Left lung (tissue), 10 donors: ENCODE measurements around the gene CYP1B1. TPM values are rescaled to one million over a fixed set of nuclear protein-coding genes. Genes with fewer than 3 reads are reported as not detected.
"Not testable (repeated sequence)": the region's sequence is repeated elsewhere in the genome, so short reads cannot be mapped to it uniquely, and the experiment has no call there.

Experiments
- ATAC-seq: fragments of 200-7000 bp; cut with Tn5 transposase; one replicate; pipeline ENCODE4 v1.9.1; 2020; ENCODE audit warnings: moderate library complexity
- DNase-seq, 4 donors: peaks; one replicate each; pipeline ENCODE4 v3.0.0-alpha.2; 2013 to 2020
- H3K27ac ChIP-seq, 2 donors: fragments of 200-600 bp; sonication (generic) in 1 of 2; one replicate each; pipeline versions ENCODE4 v1.5.0 to v1.8.0; 2020 to 2021
- H3K27me3 ChIP-seq, 2 donors: fragments of 200-600 bp; sonication (generic) in 1 of 2; one replicate each; pipeline versions ENCODE4 v1.5.0 to v1.8.0; 2020 to 2021
- H3K36me3 ChIP-seq, 2 donors: fragments of 200-600 bp; sonication (generic) in 1 of 2; one replicate each; pipeline versions ENCODE4 v1.5.0 to v1.8.0; 2020 to 2021
- H3K4me1 ChIP-seq, 2 donors: fragments of 200-600 bp; one replicate each; pipeline ENCODE4 v1.8.0; 2021
- H3K4me3 ChIP-seq, 2 donors: fragments of 200-600 bp; sonication (generic) in 1 of 2; one replicate each; pipeline versions ENCODE4 v1.5.0 to v1.8.0; 2020 to 2021; ENCODE audit warnings: mild to moderate bottlenecking in 1 of 2
- H3K9me3 ChIP-seq, 2 donors: fragments of 200-600 bp; sonication (generic) in 1 of 2; one replicate each; pipeline versions ENCODE4 v1.5.0 to v1.8.0; 2020 to 2021
- CTCF ChIP-seq, 2 donors: fragments of 200-600 bp; sonication (generic) in 1 of 2; IDR thresholded peaks; one replicate each; pipeline versions ENCODE4 v1.5.0 to v1.8.0; 2021; ENCODE audit warnings: antibody characterized with exemption in 2 of 2
- intact Hi-C, 2 donors: fragments of 100-400 bp; cut with DNase I; formaldehyde crosslinking; loops; one replicate each; pipeline versions ENCODE4 v1.11.2 to v1.14.2; 2022
- polyA plus RNA-seq, 6 donors: library from polyadenylated mRNA; unstranded; fragments of 120-200 nt; gene quantifications; one replicate each; pipeline ENCODE4 v1.2.1, GENCODE V29; 2013; ENCODE audit not compliant: insufficient read length in 6 of 6
- total RNA-seq, 2 donors: library from RNA; stranded (reverse); fragmentation: NEBNext Ultra II Directional; extraction: Animal tissue kit (Norgen Biotek cat#: 25700); gene quantifications; one replicate each; pipeline ENCODE4 v1.2.1, GENCODE V29; 2021
- donor health status: DM: no; HTN: yes; CAD: no.
- donor health status: DM: no; HTN: no; CAD: no.

CYP1B1 gene
- total and polyA plus RNA-seq, 8 donors, result 1.0 to 155 (median 1.6) TPM

DNA sequence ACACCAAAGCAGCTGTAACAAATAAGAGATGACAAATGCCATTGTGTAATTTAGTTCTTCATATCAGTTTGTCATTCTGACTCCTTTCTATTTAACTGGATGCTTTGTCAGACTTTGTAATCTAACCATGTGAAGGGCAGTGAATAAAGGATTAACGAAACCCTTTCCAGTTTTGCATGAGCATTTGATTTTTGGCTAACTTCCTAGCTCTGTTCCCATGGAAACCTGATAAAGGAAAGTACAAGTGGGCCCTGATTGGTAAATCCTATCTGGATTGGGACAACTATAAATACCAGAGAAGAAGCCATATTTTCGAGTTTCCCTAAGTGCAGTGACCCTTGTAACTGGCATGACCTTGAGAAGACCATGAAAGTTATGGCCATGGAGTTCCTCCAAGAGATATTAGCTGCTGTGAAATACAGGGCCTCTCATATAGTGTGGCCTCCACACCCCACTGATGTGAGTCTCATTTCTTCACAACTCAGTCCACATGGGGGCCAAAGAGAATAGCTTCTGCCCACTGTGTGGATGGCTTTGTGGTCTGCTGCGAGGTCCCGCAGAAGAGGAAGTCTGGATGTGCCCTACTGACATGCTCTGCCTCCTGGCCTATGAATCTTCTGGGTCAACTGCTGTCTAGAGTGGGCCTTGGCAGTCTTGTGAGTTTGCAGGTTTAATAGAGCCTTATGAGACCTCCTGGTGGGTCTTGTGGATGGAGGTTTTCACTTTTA lies 38.2 kb upstream of the CYP1B1 start:
- H3K4me1 ChIP-seq, result peaks cover 10 to 53% of the 10 kb centered on the region in 2 donors
- peak in 1 of 4 donors; percentile 53 for DNase-seq
- no peaks in the 10 kb centered on the region for H3K36me3 ChIP-seq
- intact Hi-C loops, result no loop called here
- H3K27ac ChIP-seq, result peak overlapping the region in 1 of 2 donors; percentile 57
- no peaks in the 10 kb centered on the region for H3K9me3 ChIP-seq
- no peak overlapping the region for H3K4me3 ChIP-seq
- no peaks in the 10 kb centered on the region for H3K27me3 ChIP-seq
- no peak for TF ChIP-seq CTCF (IDR thresholded peaks at IDR 0.05)
- ATAC-seq, result peak; percentile 42

GRCh38 chr2:38113051-38113450 lies 37.1 kb upstream of the CYP1B1 start:
- intact Hi-C loops, result no loop called here
- H3K27me3 ChIP-seq, result no peaks in the 10 kb centered on the region
- no peaks in the 10 kb centered on the region for H3K36me3 ChIP-seq
- no peak for ATAC-seq
- TF ChIP-seq CTCF (IDR thresholded peaks at IDR 0.05), result no peak
- no peak overlapping the region for H3K4me3 ChIP-seq
- peak overlapping the region in 1 of 2 donors; percentile 57 for H3K27ac ChIP-seq
- DNase-seq, result no peak
- H3K9me3 ChIP-seq, result no peaks in the 10 kb centered on the region
- peaks cover 10 to 53% of the 10 kb centered on the region in 2 donors for H3K4me1 ChIP-seq

- H3K36me3 ChIP-seq, DNase-seq, intact Hi-C loops, H3K4me3 ChIP-seq, H3K9me3 ChIP-seq, ATAC-seq, H3K27me3 ChIP-seq, H3K27ac ChIP-seq: not testable (repeated sequence)
- peaks cover 18 to 50% of the 10 kb centered on the region in 2 donors for H3K4me1 ChIP-seq
These were observed 35.4 kb upstream of the CYP1B1 start for GRCh38 chr2:38111350-38111749.

GRCh38 chr2:38109732-38110181 lies 33.8 kb upstream of the CYP1B1 start:
- Histone ChIP-seq H3K9me3 (no peaks in the 10 kb centered on the region), H3K27ac (peak overlapping the region; percentile 53 to 54), H3K4me3 (no peak overlapping the region), H3K27me3 (no peaks in the 10 kb centered on the region), H3K4me1 (peaks cover 18 to 42% of the 10 kb centered on the region in 2 donors), H3K36me3 (no peaks in the 10 kb centered on the region)
- no peak for TF ChIP-seq CTCF (IDR thresholded peaks at IDR 0.05)
- peak in 1 of 4 donors; percentile 41 for DNase-seq
- intact Hi-C loops, result no loop called here
- ATAC-seq, result peak; percentile 57

DNA sequence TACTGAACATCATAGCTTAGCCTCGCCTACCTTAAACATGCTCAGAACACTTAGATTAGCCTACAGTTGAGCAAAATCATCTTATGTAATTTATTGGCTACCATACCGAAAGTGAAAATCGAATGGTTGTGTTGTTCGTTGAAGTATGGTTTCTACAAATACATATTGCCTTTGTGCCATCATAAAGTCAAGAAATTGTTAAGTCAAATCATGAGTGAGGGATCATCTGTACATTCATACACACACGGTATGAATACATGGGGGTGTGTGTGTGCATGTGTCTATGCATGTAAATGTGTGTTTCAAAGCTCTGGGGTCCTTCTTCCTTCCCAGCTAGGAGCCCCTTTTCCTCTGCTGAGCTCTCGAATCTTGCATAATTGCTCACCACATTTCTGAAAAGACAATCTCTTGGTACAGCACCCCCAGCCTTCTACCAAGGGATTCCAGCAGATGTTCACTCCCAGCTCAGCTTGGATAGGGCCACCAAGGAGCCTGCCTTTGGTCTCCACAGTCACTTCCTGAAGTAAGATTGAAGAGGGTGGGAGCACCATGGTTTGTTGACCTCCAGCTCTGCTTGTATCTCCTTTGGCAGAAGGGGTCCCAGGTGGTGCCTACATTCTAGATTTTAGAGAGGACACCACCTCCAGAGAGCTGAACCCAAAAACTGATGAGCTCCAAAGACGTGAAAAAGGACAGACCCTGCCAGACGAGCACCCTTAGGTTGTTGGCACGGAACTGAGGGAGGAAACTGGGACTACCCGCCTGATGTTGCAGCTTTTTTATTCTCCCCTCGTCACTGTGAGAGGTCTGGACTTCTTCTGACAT lies 33.2 kb upstream of the CYP1B1 start:
- H3K4me3 ChIP-seq, result no peak overlapping the region
- no peak for ATAC-seq
- no peak for DNase-seq
- TF ChIP-seq CTCF (IDR thresholded peaks at IDR 0.05), result no peak
- intact Hi-C loops, result no loop called here
- H3K27me3 ChIP-seq, result no peaks in the 10 kb centered on the region
- peaks cover 13 to 36% of the 10 kb centered on the region in 2 donors for H3K4me1 ChIP-seq
- H3K27ac ChIP-seq, result peak overlapping the region; percentile 53 to 54
- H3K36me3 ChIP-seq, result no peaks in the 10 kb centered on the region
- H3K9me3 ChIP-seq, result no peaks in the 10 kb centered on the region
